GM23338 (cell line): ENCODE results near the gene NFYB. TPM values are rescaled to one million over a fixed set of nuclear protein-coding genes. Genes with fewer than 3 reads are reported as not detected.
A peak's percentile ranks its signal among the peaks of the same experiment; 100 is the strongest.

Experiments
- ATAC-seq: fragments of 200-7000 bp; cut with Tn5 transposase; 3 replicates; pipeline ENCODE4 v1.9.1; 2020
- DNase-seq: peaks from one replicate; pipeline ENCODE4 v3.0.0-alpha.2; 2015; ENCODE audit warnings: low spot score
- H2AFZ ChIP-seq: fragments of 200-600 bp; sonication (generic); 2 replicates; pipeline ENCODE4 v1.8.0; 2016; ENCODE audit warnings: antibody characterized with exemption, mild to moderate bottlenecking, moderate library complexity
- H3F3A ChIP-seq: fragments of 200-600 bp; sonication (generic); replicated peaks from 2 replicates; pipeline ENCODE4 v1.8.0; 2017; ENCODE audit warnings: antibody characterized with exemption, mixed run types, low read depth
- H3K27ac ChIP-seq: fragments of 200-600 bp; sonication (generic); 2 replicates; pipeline ENCODE4 v1.6.1; 2016; ENCODE audit warnings: low read depth
- H3K27me3 ChIP-seq: fragments of 200-600 bp; sonication (generic); 2 replicates; pipeline ENCODE4 v1.8.0; 2016; ENCODE audit warnings: mild to moderate bottlenecking, mixed run types, moderate library complexity; ENCODE audit not compliant: insufficient read depth
- H3K36me3 ChIP-seq: fragments of 200-600 bp; sonication (generic); 2 replicates; pipeline ENCODE4 v1.8.0; 2016; ENCODE audit warnings: mild to moderate bottlenecking; ENCODE audit not compliant: insufficient read depth
- H3K4me1 ChIP-seq: fragments of 200-600 bp; sonication (generic); 2 replicates; pipeline ENCODE4 v1.8.0; 2016; ENCODE audit warnings: mild to moderate bottlenecking, moderate library complexity; ENCODE audit not compliant: insufficient read depth
- H3K4me2 ChIP-seq: fragments of 200-600 bp; sonication (generic); 2 replicates; pipeline ENCODE4 v1.7.1; 2017; ENCODE audit warnings: mixed run types
- H3K4me3 ChIP-seq: fragments of 200-600 bp; sonication (generic); 2 replicates; pipeline ENCODE4 v1.6.1; 2016; ENCODE audit warnings: mixed run types
- H3K79me2 ChIP-seq: fragments of 200-600 bp; sonication (generic); replicated peaks from 2 replicates; pipeline ENCODE4 v1.8.0; 2017; ENCODE audit warnings: mild to moderate bottlenecking; ENCODE audit not compliant: insufficient read depth
- H3K9me2 ChIP-seq: fragments of 200-600 bp; sonication (generic); 2 replicates; pipeline ENCODE4 v1.8.0; 2017; ENCODE audit not compliant: insufficient read depth
- H4K20me1 ChIP-seq: fragments of 200-600 bp; sonication (generic); replicated peaks from 2 replicates; pipeline ENCODE4 v1.8.0; 2017; ENCODE audit warnings: mild to moderate bottlenecking; ENCODE audit not compliant: insufficient read depth
- H3K27ac Mint-ChIP-seq: 2 replicates; pipeline ENCODE4 v1.8.0; 2020; ENCODE audit warnings: inconsistent platforms, mild to moderate bottlenecking, moderate library complexity, mixed read lengths
- H3K27me3 Mint-ChIP-seq: 3 replicates; pipeline ENCODE4 v1.8.0; 2022; ENCODE audit warnings: low read depth, mild to moderate bottlenecking, moderate library complexity, mixed read lengths, inconsistent platforms; ENCODE audit not compliant: insufficient read depth, poor library complexity
- H3K36me3 Mint-ChIP-seq: 3 replicates; pipeline ENCODE4 v1.8.0; 2021; ENCODE audit warnings: low read depth, mild to moderate bottlenecking, inconsistent platforms, moderate library complexity, mixed read lengths
- H3K4me1 Mint-ChIP-seq: 3 replicates; pipeline ENCODE4 v1.8.0; 2020; ENCODE audit warnings: mild to moderate bottlenecking, inconsistent platforms, mixed read lengths
- H3K4me3 Mint-ChIP-seq: 3 replicates; pipeline ENCODE4 v1.8.0; 2021; ENCODE audit warnings: moderate library complexity, mild to moderate bottlenecking, inconsistent platforms, mixed read lengths
- H3K9me3 Mint-ChIP-seq: 3 replicates; pipeline ENCODE4 v1.8.0; 2020; ENCODE audit warnings: moderate library complexity, mild to moderate bottlenecking, inconsistent platforms, mixed read lengths
- CREB1 ChIP-seq: fragments of 250-450 bp; sonication (Bioruptor Pico); IDR thresholded peaks from 2 replicates; pipeline ENCODE4 v1.5.0; 2020; ENCODE audit warnings: low read depth, mild to moderate bottlenecking, moderate library complexity
- CTCF ChIP-seq, 2 experiments: fragments of 200-600 bp in 1 of 2; sonication (generic) in 1 of 2; conservative IDR thresholded peaks; 2 replicates each; pipeline versions ENCODE4 v1.5.1 to v1.6.1; 2016 to 2017; ENCODE audit warnings: antibody characterized with exemption in 2 of 2, low read depth in 2 of 2, mild to moderate bottlenecking in 2 of 2, moderate library complexity in 1 of 2
- JUNB ChIP-seq: IDR thresholded peaks from one replicate; pipeline ENCODE4 v1.6.1; 2016; ENCODE audit warnings: antibody characterized with exemption; ENCODE audit not compliant: unreplicated experiment
- NANOG ChIP-seq: IDR thresholded peaks from 2 replicates; pipeline ENCODE4 v1.6.1; 2016; ENCODE audit warnings: antibody characterized with exemption, borderline replicate concordance
- POLR2AphosphoS5 ChIP-seq: IDR thresholded peaks from 2 replicates; pipeline ENCODE4 v1.6.1; 2016; ENCODE audit warnings: antibody characterized with exemption, low read depth
- STAT1 ChIP-seq: IDR thresholded peaks from one replicate; pipeline ENCODE4 v1.6.1; 2016; ENCODE audit warnings: antibody characterized with exemption; ENCODE audit not compliant: unreplicated experiment
- ZNF114 ChIP-seq: fragments of 250-450 bp; sonication (Bioruptor Pico); IDR thresholded peaks from 2 replicates; pipeline ENCODE4 v1.5.0; 2020; ENCODE audit warnings: mild to moderate bottlenecking, moderate library complexity
- ZNF331 ChIP-seq: fragments of 250-450 bp; sonication (Bioruptor Pico); IDR thresholded peaks from 2 replicates; pipeline ENCODE4 v1.5.0; 2020; ENCODE audit warnings: low read depth, mild to moderate bottlenecking, moderate library complexity
- ZNF462 ChIP-seq: fragments of 250-450 bp; sonication (Bioruptor Pico); IDR thresholded peaks from 2 replicates; pipeline ENCODE4 v1.5.0; 2020; ENCODE audit warnings: mild to moderate bottlenecking, moderate library complexity
- polyA plus RNA-seq: library from polyadenylated mRNA; unstranded; fragments of >200 nt; fragmentation: Nextera tagmentation; extraction: Ambion mirVana; gene quantifications from 2 replicates; pipeline ENCODE4 v1.2.1, GENCODE V29; 2016
- total RNA-seq: library from RNA; depleted of rRNA; stranded (reverse); fragments of >200 nt; shearing (Covaris generic); gene quantifications from 2 replicates; pipeline ENCODE4 v1.2.3, GENCODE V29; 2014

NFYB gene
- total and polyA plus RNA-seq, 2 experiments from 2014 or later: 32.7 to 67.2 TPM

GRCh38 chr12:104122298-104122697 is 15.7 kb downstream of the NFYB start:
- peaks cover 15% of the 10 kb centered on the region for H3K4me1 ChIP-seq
- no peak overlapping the region for H3K27ac ChIP-seq
- no peak for TF ChIP-seq POLR2AphosphoS5
- TF ChIP-seq CREB1: no peak
- no peak for TF ChIP-seq JUNB
- no peak for TF ChIP-seq ZNF331 (CRISPR knock-in tag)
- no peak for TF ChIP-seq ZNF114 (CRISPR knock-in tag)
- no peak for TF ChIP-seq STAT1
- TF ChIP-seq CTCF (conservative IDR thresholded peaks at IDR 0.05; ENCODE audit: low read depth in 2 of 2): no peak
- no peak for TF ChIP-seq ZNF462 (CRISPR knock-in tag)
- no peak for TF ChIP-seq NANOG
- peaks cover 44% of the 10 kb centered on the region for H3K36me3 ChIP-seq
- peak overlapping the region; percentile 5; the same call in 1 of the 2 replicates for H3K4me2 ChIP-seq
- H3K79me2 ChIP-seq: no peaks in the 10 kb centered on the region
- DNase-seq (peak; percentile 17), ATAC-seq (0 out of 3 replicates have a peak, but pooled peaks have one; percentile 26)
- no peaks in the 10 kb centered on the region for H4K20me1 ChIP-seq
- H2AFZ ChIP-seq: no peak overlapping the region
- peaks cover 12% of the 10 kb centered on the region; the same call in 2 of the 3 replicates for H3K4me1 Mint-ChIP-seq
- no peak overlapping the region for H3K4me3 ChIP-seq
- no peak overlapping the region for H3K4me3 Mint-ChIP-seq
- no peaks in the 10 kb centered on the region for H3F3A ChIP-seq
- H3K36me3 Mint-ChIP-seq: peaks cover 75% of the 10 kb centered on the region
- H3K27me3 Mint-ChIP-seq: no peaks in the 10 kb centered on the region
- H3K27ac Mint-ChIP-seq: no peak overlapping the region
- H3K9me3 Mint-ChIP-seq: no peaks in the 10 kb centered on the region
- H3K9me2 ChIP-seq: no peaks in the 10 kb centered on the region
- H3K27me3 ChIP-seq: no peaks in the 10 kb centered on the region
